ENCODE data around the gene SORCS3. TPM values are rescaled to one million over a fixed set of nuclear protein-coding genes. Genes with fewer than 3 reads are reported as not detected.

The SORCS3 gene
- polyA plus RNA-seq, 1 donor (not counting 4 experiments of a cell fraction or from before 2014, with no cell fraction given) = not detected

DNA sequence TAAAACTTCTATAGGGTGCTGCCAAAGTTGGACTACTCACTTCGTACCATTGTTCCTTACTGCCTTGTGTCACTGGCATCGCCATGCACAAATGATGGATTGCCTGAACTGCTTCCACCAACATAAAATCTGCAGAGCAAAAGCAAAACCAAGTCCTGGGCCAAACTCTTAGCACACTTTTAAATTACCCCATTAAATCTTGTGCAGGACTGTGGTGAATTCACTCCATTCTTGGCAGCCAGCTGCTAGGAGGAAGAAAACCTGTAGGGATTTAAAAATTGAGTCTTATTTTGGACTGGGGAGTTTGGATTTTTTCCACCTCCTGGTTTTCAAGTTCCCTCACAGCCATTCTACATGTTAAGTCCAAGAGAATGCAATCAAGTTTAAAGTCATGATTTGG is 646.9 kb downstream of the SORCS3 start:
- Histone ChIP-seq H3K9me1 (ENCODE audit: control insufficient read depth, extremely low read depth, insufficient read depth, low read length) (no peaks in the 10 kb centered on the region), H3K36me3 (ENCODE audit: control insufficient read depth in 2 of 2, extremely low read depth in 1 of 2, insufficient read depth in 2 of 2, low read length in 2 of 2) (no peaks in the 10 kb centered on the region), H3K27ac (ENCODE audit: control insufficient read depth, insufficient read depth, low read length) (no peak overlapping the region), H3K79me2 (ENCODE audit: control insufficient read depth, insufficient read depth, low read length) (no peaks in the 10 kb centered on the region), H3K4me1 (ENCODE audit: control insufficient read depth, extremely low read depth, insufficient read depth, low read length) (no peaks in the 10 kb centered on the region), H3K27me3 (ENCODE audit: control insufficient read depth, extremely low read depth, insufficient read depth, low read length) (no peaks in the 10 kb centered on the region), H3K4me3 (ENCODE audit: control insufficient read depth in 2 of 3, extremely low read depth in 1 of 3, insufficient read depth in 2 of 3, low read depth in 1 of 3, low read length in 3 of 3) (no peak overlapping the region), H4K20me1 (ENCODE audit: control insufficient read depth, extremely low read depth, insufficient read depth, low read length) (no peaks in the 10 kb centered on the region), H2AFZ (ENCODE audit: control insufficient read depth, low read length) (no peak overlapping the region), H3K9me3 (ENCODE audit: control insufficient read depth, low read depth, low read length) (no peaks in the 10 kb centered on the region), H3K9ac (ENCODE audit: control insufficient read depth, extremely low read depth, insufficient read depth, low read length) (no peak overlapping the region), H3K4me2 (ENCODE audit: control insufficient read depth, extremely low read depth, insufficient read depth, low read depth, low read length) (no peak overlapping the region)
- FAIRE-seq (no peak), DNase-seq (ENCODE audit: low read depth, low spot score) (no peak)
- dilution Hi-C loops (cut with MboI; ENCODE audit: extremely low pct_ligation_motif_present, low sequenced_read_pairs) = no loop called here
- TF ChIP-seq, protein P1, sequence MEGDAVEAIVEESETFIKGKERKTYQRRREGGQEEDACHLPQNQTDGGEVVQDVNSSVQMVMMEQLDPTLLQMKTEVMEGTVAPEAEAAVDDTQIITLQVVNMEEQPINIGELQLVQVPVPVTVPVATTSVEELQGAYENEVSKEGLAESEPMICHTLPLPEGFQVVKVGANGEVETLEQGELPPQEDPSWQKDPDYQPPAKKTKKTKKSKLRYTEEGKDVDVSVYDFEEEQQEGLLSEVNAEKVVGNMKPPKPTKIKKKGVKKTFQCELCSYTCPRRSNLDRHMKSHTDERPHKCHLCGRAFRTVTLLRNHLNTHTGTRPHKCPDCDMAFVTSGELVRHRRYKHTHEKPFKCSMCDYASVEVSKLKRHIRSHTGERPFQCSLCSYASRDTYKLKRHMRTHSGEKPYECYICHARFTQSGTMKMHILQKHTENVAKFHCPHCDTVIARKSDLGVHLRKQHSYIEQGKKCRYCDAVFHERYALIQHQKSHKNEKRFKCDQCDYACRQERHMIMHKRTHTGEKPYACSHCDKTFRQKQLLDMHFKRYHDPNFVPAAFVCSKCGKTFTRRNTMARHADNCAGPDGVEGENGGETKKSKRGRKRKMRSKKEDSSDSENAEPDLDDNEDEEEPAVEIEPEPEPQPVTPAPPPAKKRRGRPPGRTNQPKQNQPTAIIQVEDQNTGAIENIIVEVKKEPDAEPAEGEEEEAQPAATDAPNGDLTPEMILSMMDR (optimal IDR thresholded peaks at IDR 0.05 in 1 of 3, IDR thresholded peaks at IDR 0.05 in 1 of 3, conservative IDR thresholded peaks at IDR 0.05 in 1 of 3; ENCODE audit: extremely low read depth in 1 of 3, insufficient read depth in 2 of 3, low read length in 3 of 3) = no peak
- TF ChIP-seq EZH2 (IDR thresholded peaks at IDR 0.05; ENCODE audit: low read length) = no peak

DNA sequence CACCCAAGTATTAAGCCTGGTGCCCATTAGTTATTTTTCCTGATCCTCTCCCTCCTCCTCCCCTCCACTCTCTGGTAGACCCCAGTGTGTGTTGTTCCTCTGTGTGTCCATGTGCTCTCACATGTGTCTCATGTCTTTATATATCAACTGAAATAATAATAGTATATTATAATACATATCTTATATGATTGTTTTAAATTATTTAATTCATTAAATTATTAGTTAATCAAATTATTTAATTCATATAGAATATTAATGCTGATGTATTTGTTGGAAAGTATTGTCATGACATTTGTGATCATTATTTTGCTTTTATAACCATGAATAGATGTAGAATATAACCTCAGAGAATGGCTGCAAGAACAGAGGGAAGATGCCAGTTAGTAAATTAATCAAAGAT is 647.5 kb downstream of the SORCS3 start:
- no peak overlapping the region for H2AFZ ChIP-seq (ENCODE audit: control insufficient read depth, low read length)
- H3K4me1 ChIP-seq (ENCODE audit: control insufficient read depth, extremely low read depth, insufficient read depth, low read length) = no peaks in the 10 kb centered on the region
- no peak for FAIRE-seq
- no peak for DNase-seq (ENCODE audit: low read depth, low spot score)
- H3K27me3 ChIP-seq (ENCODE audit: control insufficient read depth, extremely low read depth, insufficient read depth, low read length) = no peaks in the 10 kb centered on the region
- H3K9me3 ChIP-seq (ENCODE audit: control insufficient read depth, low read depth, low read length) = no peaks in the 10 kb centered on the region
- no peak overlapping the region for H3K4me3 ChIP-seq (ENCODE audit: control insufficient read depth in 2 of 3, extremely low read depth in 1 of 3, insufficient read depth in 2 of 3, low read depth in 1 of 3, low read length in 3 of 3)
- H3K27ac ChIP-seq (ENCODE audit: control insufficient read depth, insufficient read depth, low read length) = no peak overlapping the region
- TF ChIP-seq, protein P1 (optimal IDR thresholded peaks at IDR 0.05 in 1 of 3, IDR thresholded peaks at IDR 0.05 in 1 of 3, conservative IDR thresholded peaks at IDR 0.05 in 1 of 3; ENCODE audit: extremely low read depth in 1 of 3, insufficient read depth in 2 of 3, low read length in 3 of 3) = no peak
- no peak for TF ChIP-seq EZH2 (IDR thresholded peaks at IDR 0.05; ENCODE audit: low read length)
- H4K20me1 ChIP-seq (ENCODE audit: control insufficient read depth, extremely low read depth, insufficient read depth, low read length) = no peaks in the 10 kb centered on the region
- no peaks in the 10 kb centered on the region for H3K79me2 ChIP-seq (ENCODE audit: control insufficient read depth, insufficient read depth, low read length)
- no peaks in the 10 kb centered on the region for H3K36me3 ChIP-seq (ENCODE audit: control insufficient read depth in 2 of 2, extremely low read depth in 1 of 2, insufficient read depth in 2 of 2, low read length in 2 of 2)
- dilution Hi-C loops (cut with MboI; ENCODE audit: extremely low pct_ligation_motif_present, low sequenced_read_pairs) = no loop called here
- no peak overlapping the region for H3K4me2 ChIP-seq (ENCODE audit: control insufficient read depth, extremely low read depth, insufficient read depth, low read depth, low read length)
- no peak overlapping the region for H3K9ac ChIP-seq (ENCODE audit: control insufficient read depth, extremely low read depth, insufficient read depth, low read length)
- H3K9me1 ChIP-seq (ENCODE audit: control insufficient read depth, extremely low read depth, insufficient read depth, low read length) = no peaks in the 10 kb centered on the region
